Measurements from ENCODE around the gene ANTXRL.
"Not testable (repeated sequence)": the region's sequence is repeated elsewhere in the genome, so short reads cannot be mapped to it uniquely, and the experiment has no call there.

Gene ANTXRL

GRCh38 chr10:46301056-46301645, 14.4 kb downstream of the ANTXRL start:
- no peak for ATAC-seq (replicated peaks)
- Mint-ChIP-seq H3K36me3 (no peaks in the 10 kb centered on the region), H3K27me3 (no peaks in the 10 kb centered on the region), H3K27ac (peak overlapping the region; percentile 42), H3K4me1 (peaks cover 23 to 33% of the 10 kb centered on the region in 2 donors), H3K9me3 (no peaks in the 10 kb centered on the region), H3K4me3 (no peak overlapping the region)
- DNase-seq = no peak

- no peaks in the 10 kb centered on the region for H3K9me3 Mint-ChIP-seq
- no peaks in the 10 kb centered on the region for H3K27me3 Mint-ChIP-seq
- no peak overlapping the region for H3K4me3 Mint-ChIP-seq
- no peaks in the 10 kb centered on the region for H3K36me3 Mint-ChIP-seq
- H3K27ac Mint-ChIP-seq = no peak overlapping the region
- H3K4me1 Mint-ChIP-seq = peaks cover 23 to 33% of the 10 kb centered on the region in 2 donors
- DNase-seq = no peak
- ATAC-seq (replicated peaks) = no peak
These were observed 15.1 kb downstream of the ANTXRL start for GRCh38 chr10:46301721-46302479.

GRCh38 chr10:46302765-46303352, 16.1 kb downstream of the ANTXRL start:
- not testable (repeated sequence) for H3K9me3 Mint-ChIP-seq; H3K27ac Mint-ChIP-seq; H3K36me3 Mint-ChIP-seq; ATAC-seq (replicated peaks); H3K27me3 Mint-ChIP-seq; DNase-seq; H3K4me3 Mint-ChIP-seq
- H3K4me1 Mint-ChIP-seq = peaks cover 22 to 31% of the 10 kb centered on the region in 2 donors

GRCh38 chr10:46304062-46304461, 17.3 kb downstream of the ANTXRL start:
- no peak overlapping the region for H3K4me3 Mint-ChIP-seq
- H3K36me3 Mint-ChIP-seq = no peaks in the 10 kb centered on the region
- H3K4me1 Mint-ChIP-seq = peaks cover 10 to 19% of the 10 kb centered on the region in 2 donors
- H3K9me3 Mint-ChIP-seq = no peaks in the 10 kb centered on the region
- no peak overlapping the region for H3K27ac Mint-ChIP-seq
- no peaks in the 10 kb centered on the region for H3K27me3 Mint-ChIP-seq
- no peak for ATAC-seq (replicated peaks)
- DNase-seq = no peak

GRCh38 chr10:46304671-46305070, 17.9 kb downstream of the ANTXRL start:
- H3K27me3 Mint-ChIP-seq; ATAC-seq (replicated peaks); H3K27ac Mint-ChIP-seq; H3K4me3 Mint-ChIP-seq; H3K36me3 Mint-ChIP-seq; H3K9me3 Mint-ChIP-seq; DNase-seq: not testable (repeated sequence)
- H3K4me1 Mint-ChIP-seq = peaks cover 4 to 13% of the 10 kb centered on the region in 2 donors

GRCh38 chr10:46305079-46305818, 18.5 kb downstream of the ANTXRL start:
- ATAC-seq (replicated peaks) (no peak), DNase-seq (no peak)
- Mint-ChIP-seq H3K36me3 (no peaks in the 10 kb centered on the region), H3K9me3 (no peaks in the 10 kb centered on the region), H3K4me3 (no peak overlapping the region), H3K4me1 (peaks cover 0 to 8% of the 10 kb centered on the region in 2 donors), H3K27ac (no peak overlapping the region), H3K27me3 (peaks cover 0 to 10% of the 10 kb centered on the region in 2 donors)

- ATAC-seq (replicated peaks) (no peak), DNase-seq (no peak)
- Mint-ChIP-seq H3K9me3 (no peaks in the 10 kb centered on the region), H3K4me1 (peaks cover 0 to under 1% of the 10 kb centered on the region in 2 donors), H3K36me3 (no peaks in the 10 kb centered on the region), H3K4me3 (no peak overlapping the region), H3K27me3 (peaks cover 0 to 10% of the 10 kb centered on the region in 2 donors), H3K27ac (no peak overlapping the region)
These were observed 19.2 kb downstream of the ANTXRL start for GRCh38 chr10:46305986-46306385.

GRCh38 chr10:46306516-46307184, 19.9 kb downstream of the ANTXRL start:
- Mint-ChIP-seq H3K4me3 (no peak overlapping the region), H3K36me3 (no peaks in the 10 kb centered on the region), H3K4me1 (no peaks in the 10 kb centered on the region), H3K27me3 (peaks cover 0 to 10% of the 10 kb centered on the region in 2 donors), H3K27ac (no peak overlapping the region), H3K9me3 (no peaks in the 10 kb centered on the region)
- ATAC-seq (replicated peaks) (no peak), DNase-seq (no peak)

- H3K4me1 Mint-ChIP-seq = no peaks in the 10 kb centered on the region
- peaks cover 0 to 10% of the 10 kb centered on the region in 2 donors for H3K27me3 Mint-ChIP-seq
- no peaks in the 10 kb centered on the region for H3K36me3 Mint-ChIP-seq
- no peak overlapping the region for H3K27ac Mint-ChIP-seq
- no peak for ATAC-seq (replicated peaks)
- no peak for DNase-seq
- no peak overlapping the region for H3K4me3 Mint-ChIP-seq
- H3K9me3 Mint-ChIP-seq = no peaks in the 10 kb centered on the region
These were observed 20.7 kb downstream of the ANTXRL start for GRCh38 chr10:46307281-46308112.

- Mint-ChIP-seq H3K27me3 (peaks cover 0 to 10% of the 10 kb centered on the region in 2 donors), H3K36me3 (no peaks in the 10 kb centered on the region), H3K4me1 (no peaks in the 10 kb centered on the region), H3K27ac (no peak overlapping the region), H3K9me3 (no peaks in the 10 kb centered on the region), H3K4me3 (no peak overlapping the region)
- DNase-seq = no peak
- no peak for ATAC-seq (replicated peaks)
These were observed 21.3 kb downstream of the ANTXRL start for GRCh38 chr10:46308113-46308415.

GRCh38 chr10:46308666-46309450, 22.1 kb downstream of the ANTXRL start:
- H3K4me1 Mint-ChIP-seq = no peaks in the 10 kb centered on the region
- H3K4me3 Mint-ChIP-seq = no peak overlapping the region
- H3K27me3 Mint-ChIP-seq = peaks cover 0 to 10% of the 10 kb centered on the region in 2 donors
- no peaks in the 10 kb centered on the region for H3K9me3 Mint-ChIP-seq
- no peaks in the 10 kb centered on the region for H3K36me3 Mint-ChIP-seq
- no peak overlapping the region for H3K27ac Mint-ChIP-seq
- ATAC-seq (replicated peaks) (no peak), DNase-seq (no peak)

- no peak overlapping the region for H3K27ac Mint-ChIP-seq
- peaks cover 0 to 10% of the 10 kb centered on the region in 2 donors for H3K27me3 Mint-ChIP-seq
- no peak for ATAC-seq (replicated peaks)
- H3K9me3 Mint-ChIP-seq = no peaks in the 10 kb centered on the region
- no peak overlapping the region for H3K4me3 Mint-ChIP-seq
- no peaks in the 10 kb centered on the region for H3K36me3 Mint-ChIP-seq
- DNase-seq = no peak
- H3K4me1 Mint-ChIP-seq = no peaks in the 10 kb centered on the region
These were observed 22.8 kb downstream of the ANTXRL start for GRCh38 chr10:46309511-46310142.

- Mint-ChIP-seq H3K4me1 (no peaks in the 10 kb centered on the region), H3K36me3 (no peaks in the 10 kb centered on the region), H3K9me3 (no peaks in the 10 kb centered on the region), H3K27ac (no peak overlapping the region), H3K4me3 (no peak overlapping the region), H3K27me3 (peaks cover 0 to 10% of the 10 kb centered on the region in 2 donors)
- ATAC-seq (replicated peaks) = no peak
- no peak for DNase-seq
These were observed 23.3 kb downstream of the ANTXRL start for GRCh38 chr10:46310143-46310514.
